GM19463 (cell line): Measurements from ENCODE around the gene OPCML.
A peak's percentile ranks its signal among the peaks of the same experiment; 100 is the strongest.

Experiments used
- ATAC-seq: cut with Tn5 transposase; IDR thresholded peaks from one replicate; pipeline ENCODE4 v1.9.1; 2021; ENCODE audit warnings: mild to moderate bottlenecking, moderate library complexity; ENCODE audit not compliant: unreplicated experiment

Gene OPCML

GRCh38 chr11:132777067-132777975, 755.0 kb downstream of the OPCML start:
- ATAC-seq: no peak

GRCh38 chr11:132773751-132774150, 758.5 kb downstream of the OPCML start:
- no peak for ATAC-seq

- ATAC-seq: no peak
These were observed 759.4 kb downstream of the OPCML start for GRCh38 chr11:132772703-132773545.

GRCh38 chr11:132771746-132772145, 760.6 kb downstream of the OPCML start:
- ATAC-seq: no peak

- ATAC-seq: no peak
These were observed 761.3 kb downstream of the OPCML start for GRCh38 chr11:132770829-132771530.

GRCh38 chr11:132763503-132763902, 768.8 kb downstream of the OPCML start:
- no peak for ATAC-seq

GRCh38 chr11:132755934-132756333, 776.4 kb downstream of the OPCML start:
- ATAC-seq: no peak

- no peak for ATAC-seq
These were observed 780.6 kb downstream of the OPCML start for GRCh38 chr11:132751516-132752250.

- ATAC-seq: no peak
These were observed 786.0 kb downstream of the OPCML start for GRCh38 chr11:132746305-132746704.

GRCh38 chr11:132745306-132745705, 787.0 kb downstream of the OPCML start:
- ATAC-seq: no peak

- no peak for ATAC-seq
These were observed 787.5 kb downstream of the OPCML start for GRCh38 chr11:132744771-132745170.

- no peak for ATAC-seq
These were observed 788.7 kb downstream of the OPCML start for GRCh38 chr11:132743601-132744000.

- ATAC-seq: no peak
These were observed 789.4 kb downstream of the OPCML start for GRCh38 chr11:132742929-132743328.

- no peak for ATAC-seq
These were observed 798.1 kb downstream of the OPCML start for GRCh38 chr11:132734217-132734616.

GRCh38 chr11:132728026-132728425, 804.3 kb downstream of the OPCML start:
- ATAC-seq: no peak

GRCh38 chr11:132721526-132721925, 810.8 kb downstream of the OPCML start:
- ATAC-seq: no peak

GRCh38 chr11:132719684-132720083, 812.6 kb downstream of the OPCML start:
- ATAC-seq: no peak

GRCh38 chr11:132718711-132719671, 813.3 kb downstream of the OPCML start:
- peak; percentile 79 for ATAC-seq

GRCh38 chr11:132717824-132718223, 814.5 kb downstream of the OPCML start:
- no peak for ATAC-seq
